ENCODE measurements around the gene LRTM2. TPM values are rescaled to one million over a fixed set of nuclear protein-coding genes. Genes with fewer than 3 reads are reported as not detected.

The LRTM2 gene
- total RNA-seq, 2 experiments from 2014 or later = 0.11 TPM; not detected in 1

DNA sequence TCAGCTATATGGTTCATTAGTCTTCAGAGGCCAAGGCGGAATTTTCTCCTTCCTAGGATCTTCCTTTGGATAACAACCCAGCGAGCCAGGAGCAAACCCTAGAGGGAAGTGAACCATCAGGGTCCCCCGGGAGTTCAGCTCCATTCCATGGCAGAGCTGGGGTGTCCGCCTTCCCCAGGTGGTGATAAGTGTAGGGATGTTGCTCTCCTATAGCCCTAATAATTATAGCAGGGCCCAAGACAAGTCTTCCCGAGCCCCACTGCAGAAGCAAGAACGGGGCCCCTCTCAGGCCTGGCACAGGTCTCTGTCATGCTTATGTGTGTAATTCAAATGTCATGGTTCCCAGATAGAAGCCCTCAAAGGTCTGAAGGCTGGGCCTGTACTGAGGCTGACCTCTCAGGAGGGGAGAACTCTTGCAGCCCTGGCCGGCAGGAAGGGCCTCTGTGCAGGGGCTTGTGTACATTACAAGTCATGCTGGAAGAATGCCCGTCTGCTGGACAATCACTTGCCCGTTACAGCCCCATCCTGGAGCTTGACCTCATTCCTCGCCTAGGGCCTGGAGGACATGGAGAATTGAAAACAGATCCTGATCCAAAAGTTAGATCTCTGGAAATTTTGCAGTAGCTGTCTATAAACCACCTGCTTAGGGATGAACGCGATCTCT, 17.3 kb downstream of the LRTM2 start:
- Histone ChIP-seq H3K27me3 (ENCODE audit: control insufficient read depth in 1 of 2, insufficient read depth in 2 of 2, low read length in 2 of 2) (peaks cover 2 to 5% of the 10 kb centered on the region in 2 experiments), H3K27ac (ENCODE audit: low read depth in 1 of 2, low read length in 2 of 2) (no peak overlapping the region), H3K9me3 (ENCODE audit: control insufficient read depth in 1 of 2, insufficient read depth in 1 of 2, low read length in 2 of 2) (no peaks in the 10 kb centered on the region), H3K4me3 (ENCODE audit: low read length) (no peak overlapping the region), H3K4me1 (ENCODE audit: insufficient read depth, low read length) (no peaks in the 10 kb centered on the region), H3K36me3 (ENCODE audit: insufficient read depth, low read length) (no peaks in the 10 kb centered on the region)
- ATAC-seq (ENCODE audit: poor library complexity) (no peak), DNase-seq (no peak)
- H3K27ac Mint-ChIP-seq = no peak overlapping the region
- ChIA-PET CTCF (no interaction called here), POLR2A (no interaction called here)
- intact Hi-C loops (cut with DNase I, micrococcal nuclease) = no loop called here
- H3K27me3 Mint-ChIP-seq = peaks cover 17% of the 10 kb centered on the region
- no peak overlapping the region for H3K4me3 Mint-ChIP-seq
- TF ChIP-seq, protein P1, sequence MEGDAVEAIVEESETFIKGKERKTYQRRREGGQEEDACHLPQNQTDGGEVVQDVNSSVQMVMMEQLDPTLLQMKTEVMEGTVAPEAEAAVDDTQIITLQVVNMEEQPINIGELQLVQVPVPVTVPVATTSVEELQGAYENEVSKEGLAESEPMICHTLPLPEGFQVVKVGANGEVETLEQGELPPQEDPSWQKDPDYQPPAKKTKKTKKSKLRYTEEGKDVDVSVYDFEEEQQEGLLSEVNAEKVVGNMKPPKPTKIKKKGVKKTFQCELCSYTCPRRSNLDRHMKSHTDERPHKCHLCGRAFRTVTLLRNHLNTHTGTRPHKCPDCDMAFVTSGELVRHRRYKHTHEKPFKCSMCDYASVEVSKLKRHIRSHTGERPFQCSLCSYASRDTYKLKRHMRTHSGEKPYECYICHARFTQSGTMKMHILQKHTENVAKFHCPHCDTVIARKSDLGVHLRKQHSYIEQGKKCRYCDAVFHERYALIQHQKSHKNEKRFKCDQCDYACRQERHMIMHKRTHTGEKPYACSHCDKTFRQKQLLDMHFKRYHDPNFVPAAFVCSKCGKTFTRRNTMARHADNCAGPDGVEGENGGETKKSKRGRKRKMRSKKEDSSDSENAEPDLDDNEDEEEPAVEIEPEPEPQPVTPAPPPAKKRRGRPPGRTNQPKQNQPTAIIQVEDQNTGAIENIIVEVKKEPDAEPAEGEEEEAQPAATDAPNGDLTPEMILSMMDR (IDR thresholded peaks at IDR 0.05) = no peak
- H3K4me1 Mint-ChIP-seq (ENCODE audit: low read depth) = no peaks in the 10 kb centered on the region
- no peaks in the 10 kb centered on the region for H3K36me3 Mint-ChIP-seq (ENCODE audit: low read depth)
- H3K9me3 Mint-ChIP-seq = no peaks in the 10 kb centered on the region

GRCh38 chr12:1838205-1838993, 18.0 kb downstream of the LRTM2 start:
- H3K27ac ChIP-seq (ENCODE audit: low read depth in 1 of 2, low read length in 2 of 2) = no peak overlapping the region
- H3K4me1 Mint-ChIP-seq (ENCODE audit: low read depth) = no peaks in the 10 kb centered on the region
- no peaks in the 10 kb centered on the region for H3K36me3 Mint-ChIP-seq (ENCODE audit: low read depth)
- no peaks in the 10 kb centered on the region for H3K36me3 ChIP-seq (ENCODE audit: insufficient read depth, low read length)
- ChIA-PET POLR2A (no interaction called here), CTCF (no interaction called here)
- TF ChIP-seq, protein P1 (IDR thresholded peaks at IDR 0.05) = no peak
- H3K4me1 ChIP-seq (ENCODE audit: insufficient read depth, low read length) = no peaks in the 10 kb centered on the region
- no peak overlapping the region for H3K27ac Mint-ChIP-seq
- peaks cover 0 to 5% of the 10 kb centered on the region in 2 experiments for H3K9me3 ChIP-seq (ENCODE audit: control insufficient read depth in 1 of 2, insufficient read depth in 1 of 2, low read length in 2 of 2)
- DNase-seq (no peak), ATAC-seq (ENCODE audit: poor library complexity) (no peak)
- intact Hi-C loops (cut with DNase I, micrococcal nuclease) = no loop called here
- no peak overlapping the region for H3K4me3 Mint-ChIP-seq
- H3K27me3 Mint-ChIP-seq = peaks cover 11% of the 10 kb centered on the region
- H3K27me3 ChIP-seq (ENCODE audit: control insufficient read depth in 1 of 2, insufficient read depth in 2 of 2, low read length in 2 of 2) = no peaks in the 10 kb centered on the region
- H3K4me3 ChIP-seq (ENCODE audit: low read length) = no peak overlapping the region
- no peaks in the 10 kb centered on the region for H3K9me3 Mint-ChIP-seq

GRCh38 chr12:1838994-1839365, 18.6 kb downstream of the LRTM2 start:
- Histone ChIP-seq H3K9me3 (ENCODE audit: control insufficient read depth in 1 of 2, insufficient read depth in 1 of 2, low read length in 2 of 2) (peaks cover 0 to 5% of the 10 kb centered on the region in 2 experiments), H3K27ac (ENCODE audit: low read depth in 1 of 2, low read length in 2 of 2) (no peak overlapping the region), H3K36me3 (ENCODE audit: insufficient read depth, low read length) (no peaks in the 10 kb centered on the region), H3K27me3 (ENCODE audit: control insufficient read depth in 1 of 2, insufficient read depth in 2 of 2, low read length in 2 of 2) (no peaks in the 10 kb centered on the region), H3K4me1 (ENCODE audit: insufficient read depth, low read length) (no peaks in the 10 kb centered on the region), H3K4me3 (ENCODE audit: low read length) (no peak overlapping the region)
- H3K27ac Mint-ChIP-seq = no peak overlapping the region
- no peaks in the 10 kb centered on the region for H3K4me1 Mint-ChIP-seq (ENCODE audit: low read depth)
- intact Hi-C loops (cut with DNase I, micrococcal nuclease) = no loop called here
- POLR2A ChIA-PET = no interaction called here
- peaks cover 8% of the 10 kb centered on the region for H3K27me3 Mint-ChIP-seq
- no peak for DNase-seq
- no peaks in the 10 kb centered on the region for H3K36me3 Mint-ChIP-seq (ENCODE audit: low read depth)
- CTCF ChIA-PET = no interaction called here
- TF ChIP-seq, protein P1 (IDR thresholded peaks at IDR 0.05) = no peak
- no peak for ATAC-seq (ENCODE audit: poor library complexity)
- no peaks in the 10 kb centered on the region for H3K9me3 Mint-ChIP-seq
- no peak overlapping the region for H3K4me3 Mint-ChIP-seq
